AG04450 (cell line): ENCODE data around the gene LLGL2. TPM values are rescaled to one million over a fixed set of nuclear protein-coding genes. Genes with fewer than 3 reads are reported as not detected.

Experiments
- CTCF ChIA-PET: fragments of 300-600, 350-600 bp; formaldehyde crosslinking; extraction: SDS; loops from one replicate; lab custom pipeline; 2022; ENCODE audit warnings: antibody characterized with exemption, inconsistent platforms; lab: Charles Lee
- POLR2A ChIA-PET: fragments of 350-600 bp; formaldehyde crosslinking; extraction: SDS; loops from one replicate; lab custom pipeline; 2021; ENCODE audit warnings: antibody characterized with exemption, inconsistent platforms; lab: Yijun Ruan, JAX
- DNase-seq: peaks from one replicate; pipeline ENCODE4 v3.0.0-alpha.2; 2011; ENCODE audit warnings: low read depth, low spot score
- H3K27ac ChIP-seq: one replicate; pipeline ENCODE4 v1.5.1; 2012; ENCODE audit warnings: low read depth, low read length, control low read depth
- H3K27me3 ChIP-seq: one replicate; pipeline ENCODE4 v1.6.0; 2012; ENCODE audit warnings: low read length; ENCODE audit not compliant: control insufficient read depth, insufficient read depth
- H3K4me3 ChIP-seq: 2 replicates; pipeline ENCODE4 v1.5.1; 2011; ENCODE audit warnings: mild to moderate bottlenecking, low read depth, low read length, control low read depth
- H3K9me3 ChIP-seq: 2 replicates; pipeline ENCODE4 v1.5.1; 2012; ENCODE audit warnings: low read length; ENCODE audit not compliant: control insufficient read depth, insufficient read depth
- CTCF ChIP-seq: IDR thresholded peaks from 2 replicates; pipeline ENCODE4 v1.5.1; 2011; ENCODE audit warnings: low read depth, low read length, control low read depth, inconsistent platforms
- polyA plus RNA-seq: library from polyadenylated mRNA; depleted of rRNA; stranded (reverse); fragments of >200 nt; gene quantifications from 2 replicates; pipeline ENCODE4 v1.2.3, GENCODE V29; 2011

LLGL2 gene
- polyA plus RNA-seq, 1 experiment: 0.24 TPM

- ChIA-PET POLR2A (no interaction called here), CTCF (no interaction called here)
- Histone ChIP-seq H3K9me3 (no peaks in the 10 kb centered on the region), H3K27ac (no peak overlapping the region), H3K4me3 (no peak overlapping the region), H3K27me3 (peaks cover 40% of the 10 kb centered on the region)
- no peak for DNase-seq
- no peak for TF ChIP-seq CTCF
Observed at GRCh38 chr17:75539967-75540729, 14.7 kb downstream of the LLGL2 start.

- Histone ChIP-seq H3K27ac (no peak overlapping the region), H3K9me3 (no peaks in the 10 kb centered on the region), H3K4me3 (no peak overlapping the region), H3K27me3 (peaks cover 38% of the 10 kb centered on the region)
- POLR2A ChIA-PET: no interaction called here
- no peak for TF ChIP-seq CTCF
- CTCF ChIA-PET: no interaction called here
- no peak for DNase-seq
Observed at GRCh38 chr17:75540923-75541503, 15.5 kb downstream of the LLGL2 start.

- ChIA-PET CTCF (interaction anchor here (0.6 to 1.3 kb wide), 2 partner anchors 26 to 117 kb away, joined by 3 read pairs; partner anchors contain the start of gene TSEN54), POLR2A (interaction anchor here (1.7 kb wide), 1 partner anchor 11 kb away, joined by 4 read pairs; no protein-coding TSS in a partner anchor)
- H3K27me3 ChIP-seq: peaks cover 38% of the 10 kb centered on the region
- H3K4me3 ChIP-seq: no peak overlapping the region
- H3K27ac ChIP-seq: no peak overlapping the region
- DNase-seq: no peak
- no peaks in the 10 kb centered on the region for H3K9me3 ChIP-seq
- no peak for TF ChIP-seq CTCF
Observed at GRCh38 chr17:75542229-75542628, 16.7 kb downstream of the LLGL2 start.

- ChIA-PET CTCF (interaction anchor here (0.6 to 1.3 kb wide), 2 partner anchors 26 to 118 kb away, joined by 3 read pairs; partner anchors contain the start of gene TSEN54), POLR2A (interaction anchor here (1.7 kb wide), 1 partner anchor 10 kb away, joined by 4 read pairs; no protein-coding TSS in a partner anchor)
- Histone ChIP-seq H3K9me3 (no peaks in the 10 kb centered on the region), H3K27ac (no peak overlapping the region), H3K4me3 (no peak overlapping the region), H3K27me3 (peaks cover 37% of the 10 kb centered on the region)
- DNase-seq: no peak
- no peak for TF ChIP-seq CTCF
Observed at GRCh38 chr17:75542728-75543336, 17.3 kb downstream of the LLGL2 start.

GRCh38 chr17:75544250-75544649 lies 18.8 kb downstream of the LLGL2 start:
- H3K4me3 ChIP-seq: no peak overlapping the region
- TF ChIP-seq CTCF: no peak
- H3K27me3 ChIP-seq: peaks cover 31% of the 10 kb centered on the region
- no peak for DNase-seq
- H3K9me3 ChIP-seq: no peaks in the 10 kb centered on the region
- POLR2A ChIA-PET: no interaction called here
- no peak overlapping the region for H3K27ac ChIP-seq
- CTCF ChIA-PET: no interaction called here
